ENCODE measurements around the gene RNASEL. TPM values are rescaled to one million over a fixed set of nuclear protein-coding genes. Genes with fewer than 3 reads are reported as not detected.

RNASEL gene
- total and polyA plus RNA-seq, 2 of the 4 experiments (the other 2 are of a cell fraction), result 2.5 to 6.5 TPM

GRCh38 chr1:182631954-182632353 lies 42.9 kb upstream of the RNASEL start:
- Histone ChIP-seq H3K4ac (ENCODE audit: low read depth, low read length) (no peak overlapping the region), H3K79me1 (ENCODE audit: low read depth in 1 of 2, low read length in 2 of 2) (no peaks in the 10 kb centered on the region), H3K27ac (ENCODE audit: insufficient read depth, low read length) (no peak overlapping the region), H2BK20ac (ENCODE audit: low read depth, low read length) (no peak overlapping the region), H3K14ac (replicated peaks; ENCODE audit: low read depth, low read length) (no peak overlapping the region), H2AK9ac (replicated peaks; ENCODE audit: low read depth, low read length, poor library complexity) (no peak overlapping the region), H3K9me1 (ENCODE audit: insufficient read depth, low read length) (peaks cover 4% of the 10 kb centered on the region; the same call in 1 of the 2 replicates), H3K36me3 (ENCODE audit: control insufficient read depth, insufficient read depth, low read length) (no peaks in the 10 kb centered on the region), H3K4me2 (ENCODE audit: low read depth, low read length) (no peak overlapping the region), H3K56ac (ENCODE audit: extremely low read depth, insufficient read depth, low read length) (no peak overlapping the region), H3K4me1 (ENCODE audit: control insufficient read depth, insufficient read depth, low read length) (peaks cover 2% of the 10 kb centered on the region; the same call in 1 of the 2 replicates), H2BK120ac (ENCODE audit: low read depth, low read length) (no peak overlapping the region), H3K27me3 (ENCODE audit: control insufficient read depth, insufficient read depth, low read length) (peaks cover 14% of the 10 kb centered on the region), H2BK5ac (ENCODE audit: low read depth, low read length, poor library complexity, severe bottlenecking) (no peak overlapping the region), H3K23ac (ENCODE audit: low read depth, low read length) (no peak overlapping the region), H4K91ac (ENCODE audit: insufficient read depth, low read depth, low read length) (no peak overlapping the region), H3K18ac (ENCODE audit: low read depth, low read length) (no peak overlapping the region), H4K5ac (ENCODE audit: low read depth, low read length) (no peak overlapping the region), H2BK15ac (ENCODE audit: low read depth, low read length) (no peak overlapping the region), H3K9ac (ENCODE audit: low read depth, low read length) (no peak overlapping the region), H4K20me1 (ENCODE audit: insufficient read depth, low read length) (no peaks in the 10 kb centered on the region), H3K9me3 (ENCODE audit: control insufficient read depth, insufficient read depth, low read length) (no peaks in the 10 kb centered on the region), H4K8ac (ENCODE audit: low read depth in 2 of 2, low read length in 2 of 2) (no peak overlapping the region), H2AK5ac (ENCODE audit: low read depth, low read length) (no peak overlapping the region), H3K4me3 (ENCODE audit: insufficient read depth, low read depth, low read length) (no peak overlapping the region), H2AFZ (replicated peaks; ENCODE audit: low read length, poor library complexity) (no peak overlapping the region)
- dilution Hi-C loops (cut with HindIII; ENCODE audit: low sequenced_read_pairs, unreplicated experiment), result no loop called here
- WGBS, 2 experiments (ENCODE audit: extremely low coverage in 2 of 2, insufficient read length in 1 of 2), result 85% methylated on average over 1 of the region's 1 CpG; no CpG with 5 or more reads in 1 of the 2 experiments
- DNase-seq, result no peak
- no peak for ATAC-seq (ENCODE audit: low read depth)
- intact Hi-C loops (cut with micrococcal nuclease), result no loop called here
- ChIA-PET POLR2A (ENCODE audit: unreplicated experiment) (no interaction called here), CTCF (no interaction called here)
- in situ Hi-C loops (cut with MboI; ENCODE audit: low sequenced_read_pairs), result no loop called here
- TF ChIP-seq NFE2L2 (IDR thresholded peaks at IDR 0.05; ENCODE audit: low read depth, low read length) (no peak), RCOR1 (IDR thresholded peaks at IDR 0.05; ENCODE audit: insufficient replicate concordance, low read length) (no peak), MXI1 (IDR thresholded peaks at IDR 0.05; ENCODE audit: borderline replicate concordance, low read depth, low read length) (no peak), BHLHE40 (IDR thresholded peaks at IDR 0.05; ENCODE audit: low read depth, low read length) (no peak), ELK1 (IDR thresholded peaks at IDR 0.05; ENCODE audit: borderline replicate concordance, low read depth, low read length) (no peak), RAD21 (IDR thresholded peaks at IDR 0.05; ENCODE audit: low read length) (no peak), SMC3 (IDR thresholded peaks at IDR 0.05; ENCODE audit: low read depth, low read length) (no peak), MAZ (IDR thresholded peaks at IDR 0.05; ENCODE audit: borderline replicate concordance, low read depth, low read length) (no peak), CHD1 (IDR thresholded peaks at IDR 0.05; ENCODE audit: low read depth, low read length) (no peak), RFX5 (IDR thresholded peaks at IDR 0.05; ENCODE audit: low read depth, low read length) (no peak), CTCF (conservative IDR thresholded peaks at IDR 0.05; ENCODE audit: low read depth, low read length) (no peak)
- BruUV-seq (replicated peaks), result no TSS peak
